B cell (primary cell): ENCODE results near the gene REL. TPM values are rescaled to one million over a fixed set of nuclear protein-coding genes. Genes with fewer than 3 reads are reported as not detected.

ENCODE experiments used
- ATAC-seq: fragments of 200-7000 bp; cut with Tn5 transposase; one replicate; pipeline ENCODE4 v1.10.0; 2021; ENCODE audit warnings: low read depth, mild to moderate bottlenecking, moderate number of reproducible peaks, moderate library complexity
- CTCF ChIA-PET: fragments of 350-600 bp; sonication (Branson Sonifier 250); formaldehyde crosslinking; loops from one replicate; lab custom pipeline; 2021; ENCODE audit warnings: antibody characterized with exemption, inconsistent platforms; lab: Charles Lee
- POLR2A ChIA-PET: fragments of 350-600 bp; sonication (Branson Sonifier 250); formaldehyde crosslinking; loops from one replicate; lab custom pipeline; 2021; ENCODE audit warnings: antibody characterized with exemption; lab: Charles Lee
- DNase-seq: peaks from one replicate; pipeline ENCODE4 v3.0.0; 2013
- H2AFZ ChIP-seq: 2 replicates; pipeline ENCODE4 v1.6.1; 2012; ENCODE audit warnings: mild to moderate bottlenecking, low read depth, low read length; ENCODE audit not compliant: insufficient read depth, poor library complexity, severe bottlenecking
- H3K27ac ChIP-seq, 2 donors: 1 replicate in 1 of 2; 2 replicates in 1 of 2; pipeline ENCODE4 v1.5.1; 2012 to 2013; ENCODE audit warnings: low read length in 2 of 2, mild to moderate bottlenecking in 2 of 2, moderate library complexity in 1 of 2
- H3K27me3 ChIP-seq, 4 experiments: fragments of 200-600 bp in 1 of 4; sonication (generic) in 1 of 4; replicated peaks in 1 of 4; 1 replicate in 2 of 4; 2 replicates in 2 of 4; pipeline versions ENCODE4 v1.6.1 to v1.7.0; 2013 to 2016; ENCODE audit warnings: low read length in 3 of 4, mild to moderate bottlenecking in 2 of 4, mixed read lengths in 1 of 4, moderate library complexity in 1 of 4; ENCODE audit not compliant: insufficient read depth in 4 of 4, control insufficient read depth in 3 of 4; ENCODE audit errors: control extremely low read depth in 1 of 4
- H3K36me3 ChIP-seq, 2 experiments: replicated peaks in 1 of 2; 1 replicate in 1 of 2; 2 replicates in 1 of 2; pipeline versions ENCODE4 v1.6.1 to v1.7.1; 2013; ENCODE audit warnings: low read length in 1 of 2; ENCODE audit not compliant: insufficient read depth in 2 of 2, control insufficient read depth in 1 of 2; ENCODE audit errors: control extremely low read depth in 1 of 2, extremely low read depth in 1 of 2
- H3K4me1 ChIP-seq, 2 donors: fragments of 200-600 bp in 1 of 2; sonication (generic) in 1 of 2; 1 replicate in 1 of 2; 2 replicates in 1 of 2; pipeline versions ENCODE4 v1.5.1 to v1.6.1; 2013 to 2017; ENCODE audit warnings: low read length in 2 of 2; ENCODE audit not compliant: control insufficient read depth in 2 of 2, insufficient read depth in 2 of 2
- H3K4me2 ChIP-seq: replicated peaks from 2 replicates; pipeline ENCODE3; 2012; ENCODE audit warnings: mild to moderate bottlenecking, low read depth, low read length; ENCODE audit not compliant: poor library complexity, severe bottlenecking
- H3K4me3 ChIP-seq, 5 experiments: fragments of 200-600 bp in 1 of 5; sonication (generic) in 1 of 5; 1 replicate in 3 of 5; 2 replicates in 2 of 5; pipeline versions ENCODE4 v1.5.1 to v1.7.0; 2011 to 2016; ENCODE audit warnings: low read length in 4 of 5, mild to moderate bottlenecking in 4 of 5, low read depth in 2 of 5, control low read depth in 1 of 5, moderate library complexity in 1 of 5; ENCODE audit not compliant: insufficient read depth in 1 of 5; ENCODE audit errors: control extremely low read depth in 1 of 5, extremely low read depth in 1 of 5
- H3K79me2 ChIP-seq: fragments of 200-600 bp; sonication (generic); one replicate; pipeline ENCODE4 v1.6.0; 2016; ENCODE audit warnings: low read length; ENCODE audit not compliant: control insufficient read depth, insufficient read depth
- H3K9ac ChIP-seq: fragments of 200-600 bp; sonication (generic); 2 replicates; pipeline ENCODE4 v1.6.1; 2017; ENCODE audit warnings: mild to moderate bottlenecking, low read length, moderate library complexity
- H3K9me3 ChIP-seq, 3 donors: one replicate each; pipeline versions ENCODE4 v1.6.1 to v1.7.1; 2013; ENCODE audit warnings: low read length in 2 of 3; ENCODE audit not compliant: control insufficient read depth in 2 of 3, insufficient read depth in 1 of 3; ENCODE audit errors: control extremely low read depth in 1 of 3
- H4K20me1 ChIP-seq: 2 replicates; pipeline ENCODE4 v1.6.0; 2012; ENCODE audit warnings: mild to moderate bottlenecking, low read length; ENCODE audit not compliant: insufficient read depth, control insufficient read depth, poor library complexity, severe bottlenecking
- H3K27ac Mint-ChIP-seq: one replicate; pipeline ENCODE4 v1.8.0; 2021; ENCODE audit warnings: mixed read lengths
- H3K27me3 Mint-ChIP-seq: one replicate; pipeline ENCODE4 v1.8.0; 2021; ENCODE audit warnings: mixed read lengths
- H3K4me1 Mint-ChIP-seq: one replicate; pipeline ENCODE4 v1.8.0; 2021; ENCODE audit warnings: mixed read lengths
- H3K4me3 Mint-ChIP-seq: one replicate; pipeline ENCODE4 v1.8.0; 2021; ENCODE audit warnings: mixed read lengths
- H3K9me3 Mint-ChIP-seq: one replicate; pipeline ENCODE4 v1.8.0; 2022; ENCODE audit warnings: mixed read lengths; ENCODE audit not compliant: insufficient read depth
- CTCF ChIP-seq: fragments of 200-600 bp; IDR thresholded peaks from one replicate; pipeline ENCODE4 v1.8.0; 2022; ENCODE audit warnings: antibody characterized with exemption, mild to moderate bottlenecking
- EZH2 ChIP-seq: IDR thresholded peaks from 2 replicates; pipeline ENCODE4 v1.6.1; 2012; ENCODE audit warnings: borderline replicate concordance, low read depth, mild to moderate bottlenecking, moderate library complexity, low read length; ENCODE audit not compliant: insufficient read depth, poor library complexity, severe bottlenecking
- WGBS: methylation state at CpG from one replicate; pipeline ENCODE4 v1.1.5; 2013; ENCODE audit warnings: missing lambda C conversion rate; ENCODE audit not compliant: insufficient coverage; 5-methylcytosine and 5-hydroxymethylcytosine counted together
- intact Hi-C: fragments of 100-400 bp; cut with micrococcal nuclease; formaldehyde crosslinking; loops from one replicate; pipeline ENCODE4 v1.10.0; 2022
- polyA plus RNA-seq: library from polyadenylated mRNA; depleted of rRNA; stranded (reverse); fragments of >200 nt; gene quantifications from 2 replicates; pipeline ENCODE4 v1.2.3, GENCODE V29; 2012
- total RNA-seq, 2 donors: library from RNA; stranded (reverse); fragments of 120-200 nt in 1 of 2; gene quantifications; 1 replicate in 1 of 2; 2 replicates in 1 of 2; pipeline versions ENCODE4 v1.2.3 to v1.2.4, GENCODE V29; 2013 to 2022

REL gene
- total and polyA plus RNA-seq, 2 donors (not counting 1 experiment from before 2014, with no cell fraction given): 27.9 to 283 TPM

GRCh38 chr2:60852282-60852860, 29.0 kb upstream of the REL start:
- no peak overlapping the region for H3K9ac ChIP-seq
- intact Hi-C loops: no loop called here
- no peak overlapping the region for H3K4me2 ChIP-seq
- Mint-ChIP-seq H3K27me3 (no peaks in the 10 kb centered on the region), H3K9me3 (no peaks in the 10 kb centered on the region), H3K4me1 (peaks cover 18% of the 10 kb centered on the region), H3K27ac (no peak overlapping the region), H3K4me3 (no peak overlapping the region)
- ChIA-PET POLR2A (no interaction called here), CTCF (interaction anchor here (0.6 to 0.8 kb wide), 2 partner anchors 16 to 36 kb away, joined by 3 read pairs; no protein-coding TSS in a partner anchor)
- H2AFZ ChIP-seq: no peak overlapping the region
- H3K4me1 ChIP-seq: peaks cover 15 to 16% of the 10 kb centered on the region in 2 donors
- H3K4me3 ChIP-seq: no peak overlapping the region
- ATAC-seq (no peak), DNase-seq (no peak)
- no peaks in the 10 kb centered on the region for H3K9me3 ChIP-seq
- 88% methylated on average over 5 of the region's 8 CpGs for WGBS
- no peaks in the 10 kb centered on the region for H3K36me3 ChIP-seq
- no peaks in the 10 kb centered on the region for H3K79me2 ChIP-seq
- H3K27ac ChIP-seq: no peak overlapping the region
- no peaks in the 10 kb centered on the region for H3K27me3 ChIP-seq
- TF ChIP-seq CTCF: no peak
- TF ChIP-seq EZH2: no peak
- H4K20me1 ChIP-seq: no peaks in the 10 kb centered on the region

- Histone ChIP-seq H3K4me3 (no peak overlapping the region), H3K36me3 (no peaks in the 10 kb centered on the region), H2AFZ (no peak overlapping the region), H3K27me3 (no peaks in the 10 kb centered on the region), H4K20me1 (no peaks in the 10 kb centered on the region), H3K27ac (no peak overlapping the region), H3K9me3 (no peaks in the 10 kb centered on the region), H3K4me2 (no peak overlapping the region), H3K79me2 (no peaks in the 10 kb centered on the region), H3K9ac (no peak overlapping the region), H3K4me1 (peaks cover 16 to 18% of the 10 kb centered on the region in 2 donors)
- Mint-ChIP-seq H3K4me1 (peaks cover 16% of the 10 kb centered on the region), H3K27ac (no peak overlapping the region), H3K27me3 (no peaks in the 10 kb centered on the region), H3K9me3 (no peaks in the 10 kb centered on the region), H3K4me3 (no peak overlapping the region)
- ChIA-PET POLR2A (no interaction called here), CTCF (interaction anchor here (1.1 kb wide), 1 partner anchor 12 kb away, joined by 3 read pairs; no protein-coding TSS in a partner anchor)
- intact Hi-C loops: no loop called here
- DNase-seq (no peak), ATAC-seq (no peak)
- 100% methylated on average over 2 of the region's 2 CpGs for WGBS
- no peak for TF ChIP-seq EZH2
- no peak for TF ChIP-seq CTCF
These were observed 27.8 kb upstream of the REL start for GRCh38 chr2:60853531-60853930.
